ENCODE measurements around the gene MOV10L1. TPM values are rescaled to one million over a fixed set of nuclear protein-coding genes. Genes with fewer than 3 reads are reported as not detected.

The MOV10L1 gene
- total RNA-seq, 4 donors from 2014 or later: 0.33 to 1.5 (median 1.0) TPM

- peaks cover 11 to 12% of the 10 kb centered on the region in 2 donors for H3K4me1 ChIP-seq
- TF ChIP-seq CTCF (IDR thresholded peaks at IDR 0.05) (no peak), POLR2A (IDR thresholded peaks at IDR 0.05) (no peak)
- no peaks in the 10 kb centered on the region for H3K9me3 ChIP-seq
- no peak for DNase-seq
- H3K36me3 ChIP-seq: peaks cover 16 to 17% of the 10 kb centered on the region in 2 donors
- no peak overlapping the region for H3K27ac ChIP-seq
- intact Hi-C loops (cut with DNase I): no loop called here
- no peak overlapping the region for H3K4me3 ChIP-seq (replicated peaks in 1 of 3)
- WGBS, 2 donors: 90 to 92% methylated on average over 26 to 35 of the region's 45 CpGs
- no peaks in the 10 kb centered on the region for H3K27me3 ChIP-seq
These were observed 116.2 kb downstream of the MOV10L1 start for GRCh38 chr22:50205781-50206569.

- Histone ChIP-seq H3K27ac (no peak overlapping the region), H3K9me3 (no peaks in the 10 kb centered on the region), H3K4me3 (replicated peaks in 1 of 3) (no peak overlapping the region), H3K27me3 (no peaks in the 10 kb centered on the region), H3K4me1 (peaks cover 11% of the 10 kb centered on the region in 2 donors), H3K36me3 (peaks cover 16 to 21% of the 10 kb centered on the region in 2 donors)
- no peak for TF ChIP-seq POLR2A (IDR thresholded peaks at IDR 0.05)
- TF ChIP-seq CTCF (IDR thresholded peaks at IDR 0.05): peak in 4 of 6 experiments; percentile 21 to 41 (median 32)
- WGBS, 2 donors: 33 to 40% methylated on average over 2 to 5 of the region's 10 CpGs
- intact Hi-C loops (cut with DNase I): no loop called here
- DNase-seq: peak; percentile 78 to 87
These were observed 116.8 kb downstream of the MOV10L1 start for GRCh38 chr22:50206599-50206998.

- Histone ChIP-seq H3K27ac (no peak overlapping the region), H3K27me3 (no peaks in the 10 kb centered on the region), H3K36me3 (peaks cover 25 to 29% of the 10 kb centered on the region in 2 donors), H3K4me3 (replicated peaks in 1 of 3) (no peak overlapping the region), H3K9me3 (no peaks in the 10 kb centered on the region), H3K4me1 (peaks cover 2% of the 10 kb centered on the region in 2 donors)
- 79% methylated on average over 15 of the region's 23 CpGs for WGBS, 2 donors
- TF ChIP-seq POLR2A (IDR thresholded peaks at IDR 0.05) (no peak), CTCF (IDR thresholded peaks at IDR 0.05) (no peak)
- intact Hi-C loops (cut with DNase I): no loop called here
- no peak for DNase-seq
These were observed 117.8 kb downstream of the MOV10L1 start for GRCh38 chr22:50207383-50208140.

- 89 to 90% methylated on average over 19 to 22 of the region's 22 CpGs for WGBS, 2 donors
- intact Hi-C loops (cut with DNase I): no loop called here
- no peak for DNase-seq
- Histone ChIP-seq H3K4me3 (replicated peaks in 1 of 3) (no peak overlapping the region), H3K27ac (no peak overlapping the region), H3K9me3 (no peaks in the 10 kb centered on the region), H3K4me1 (no peaks in the 10 kb centered on the region), H3K36me3 (peaks cover 24 to 30% of the 10 kb centered on the region in 2 donors), H3K27me3 (no peaks in the 10 kb centered on the region)
- TF ChIP-seq CTCF (IDR thresholded peaks at IDR 0.05) (no peak), POLR2A (IDR thresholded peaks at IDR 0.05) (no peak)
These were observed 118.7 kb downstream of the MOV10L1 start for GRCh38 chr22:50208430-50208938.

Data from thyroid gland (tissue), 4 donors.